ENCODE results near the gene APOL1.

- TF ChIP-seq OSR1 (CRISPR knock-in tag; IDR thresholded peaks at IDR 0.05) (no peak), ARNTL (CRISPR knock-in tag; IDR thresholded peaks at IDR 0.05; ENCODE audit: borderline replicate concordance, low read depth) (no peak), BACH2 (CRISPR knock-in tag; IDR thresholded peaks at IDR 0.05; ENCODE audit: borderline replicate concordance) (no peak), ESRRG (CRISPR knock-in tag; IDR thresholded peaks at IDR 0.05) (no peak), ZFP30 (CRISPR knock-in tag; IDR thresholded peaks at IDR 0.05) (no peak), ZFP3 (CRISPR knock-in tag; IDR thresholded peaks at IDR 0.05) (no peak), TOX (CRISPR knock-in tag; IDR thresholded peaks at IDR 0.05; ENCODE audit: borderline replicate concordance) (no peak), RARB (CRISPR knock-in tag; IDR thresholded peaks at IDR 0.05) (no peak), PPARA (CRISPR knock-in tag; IDR thresholded peaks at IDR 0.05; ENCODE audit: borderline replicate concordance) (no peak), TCF4 (CRISPR knock-in tag; IDR thresholded peaks at IDR 0.05; ENCODE audit: borderline replicate concordance) (no peak), CSRNP3 (CRISPR knock-in tag; IDR thresholded peaks at IDR 0.05) (no peak), ISL1 (CRISPR knock-in tag; IDR thresholded peaks at IDR 0.05) (no peak)
- TF ChIP-seq, protein P1, sequence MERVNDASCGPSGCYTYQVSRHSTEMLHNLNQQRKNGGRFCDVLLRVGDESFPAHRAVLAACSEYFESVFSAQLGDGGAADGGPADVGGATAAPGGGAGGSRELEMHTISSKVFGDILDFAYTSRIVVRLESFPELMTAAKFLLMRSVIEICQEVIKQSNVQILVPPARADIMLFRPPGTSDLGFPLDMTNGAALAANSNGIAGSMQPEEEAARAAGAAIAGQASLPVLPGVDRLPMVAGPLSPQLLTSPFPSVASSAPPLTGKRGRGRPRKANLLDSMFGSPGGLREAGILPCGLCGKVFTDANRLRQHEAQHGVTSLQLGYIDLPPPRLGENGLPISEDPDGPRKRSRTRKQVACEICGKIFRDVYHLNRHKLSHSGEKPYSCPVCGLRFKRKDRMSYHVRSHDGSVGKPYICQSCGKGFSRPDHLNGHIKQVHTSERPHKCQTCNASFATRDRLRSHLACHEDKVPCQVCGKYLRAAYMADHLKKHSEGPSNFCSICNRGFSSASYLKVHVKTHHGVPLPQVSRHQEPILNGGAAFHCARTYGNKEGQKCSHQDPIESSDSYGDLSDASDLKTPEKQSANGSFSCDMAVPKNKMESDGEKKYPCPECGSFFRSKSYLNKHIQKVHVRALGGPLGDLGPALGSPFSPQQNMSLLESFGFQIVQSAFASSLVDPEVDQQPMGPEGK (CRISPR knock-in tag; IDR thresholded peaks at IDR 0.05; ENCODE audit: borderline replicate concordance): no peak
These were observed 39.3 kb upstream of the APOL1 start for GRCh38 chr22:36213586-36213985.

Data from SK-N-SH treated with all-trans-retinoic acid at 6 μM for 48 hours (cell line).